IPS-NIHi11 (cell line): ENCODE results near the gene RFX8.
"Not testable (repeated sequence)": the region's sequence is repeated elsewhere in the genome, so short reads cannot be mapped to it uniquely, and the experiment has no call there.

Experiments
- DNase-seq: peaks from one replicate; pipeline ENCODE4 v3.0.0; 2012; ENCODE audit warnings: mixed read lengths, low spot score

RFX8 gene

GRCh38 chr2:101486258-101486701 is 11.4 kb upstream of the RFX8 start:
- DNase-seq, result no peak

- DNase-seq, result no peak
Observed at GRCh38 chr2:101485856-101486255, 10.9 kb upstream of the RFX8 start.

GRCh38 chr2:101480764-101481163 is 5.9 kb upstream of the RFX8 start:
- no peak for DNase-seq

- DNase-seq, result no peak
Observed at GRCh38 chr2:101479810-101480209, 4.9 kb upstream of the RFX8 start.

GRCh38 chr2:101479328-101479727 is 4.4 kb upstream of the RFX8 start:
- peak; percentile 37 for DNase-seq

- DNase-seq, result no peak
Observed at GRCh38 chr2:101478181-101479001, 3.5 kb upstream of the RFX8 start.

GRCh38 chr2:101477556-101477955 is 2.6 kb upstream of the RFX8 start:
- no peak for DNase-seq

DNA sequence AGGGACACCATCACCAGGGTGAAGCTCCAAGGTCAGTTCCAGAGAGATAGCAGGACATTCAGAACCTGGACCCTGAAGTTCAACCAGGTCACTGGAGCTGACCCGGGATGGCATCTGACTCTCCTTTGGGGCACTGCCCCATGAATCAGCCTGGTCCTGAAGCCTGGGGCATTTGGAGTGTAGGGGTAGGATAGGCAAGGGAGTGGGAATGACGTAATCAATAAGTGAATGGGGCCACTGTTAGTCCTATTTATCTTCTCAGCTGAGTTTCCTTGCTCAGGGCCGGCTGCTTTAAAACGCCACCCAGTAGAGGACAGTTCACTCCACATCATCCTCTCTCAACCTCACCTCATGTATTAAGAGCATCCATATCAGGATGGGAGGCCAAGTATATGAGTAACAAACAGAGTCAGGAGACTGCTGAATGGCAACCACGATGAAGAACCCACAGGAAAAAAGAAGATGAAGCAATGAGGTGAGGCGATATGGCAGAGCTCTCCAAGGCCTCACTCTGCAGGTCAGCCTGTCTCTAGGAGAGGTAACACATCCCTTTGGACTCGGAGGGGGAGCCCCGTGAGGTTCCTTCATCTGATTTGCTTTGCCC is 1.8 kb upstream of the RFX8 start:
- no peak for DNase-seq

GRCh38 chr2:101473911-101474701 is 806 bp downstream of the RFX8 start:
- DNase-seq, result peak; percentile 81

DNA sequence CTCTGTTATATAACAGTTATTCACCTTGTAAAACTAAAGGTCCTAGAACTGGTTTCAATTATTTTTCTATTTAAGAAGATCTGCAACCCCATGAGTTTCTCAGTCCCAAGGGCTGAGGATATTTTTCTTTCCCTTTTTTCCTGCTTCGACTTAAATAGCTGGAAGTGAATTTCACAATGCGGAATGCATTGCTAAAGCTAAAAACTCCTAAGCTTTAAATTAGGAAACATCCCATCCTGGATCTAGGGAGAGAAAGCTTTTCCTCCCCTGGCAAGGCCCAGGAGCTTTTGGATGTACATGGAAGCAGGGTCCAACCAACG is 1.4 kb downstream of the RFX8 start:
- no peak for DNase-seq

GRCh38 chr2:101469863-101470262 is 5.0 kb downstream of the RFX8 start:
- DNase-seq, result no peak

GRCh38 chr2:101467306-101467705 is 7.6 kb downstream of the RFX8 start:
- DNase-seq, result peak; percentile 24

DNA sequence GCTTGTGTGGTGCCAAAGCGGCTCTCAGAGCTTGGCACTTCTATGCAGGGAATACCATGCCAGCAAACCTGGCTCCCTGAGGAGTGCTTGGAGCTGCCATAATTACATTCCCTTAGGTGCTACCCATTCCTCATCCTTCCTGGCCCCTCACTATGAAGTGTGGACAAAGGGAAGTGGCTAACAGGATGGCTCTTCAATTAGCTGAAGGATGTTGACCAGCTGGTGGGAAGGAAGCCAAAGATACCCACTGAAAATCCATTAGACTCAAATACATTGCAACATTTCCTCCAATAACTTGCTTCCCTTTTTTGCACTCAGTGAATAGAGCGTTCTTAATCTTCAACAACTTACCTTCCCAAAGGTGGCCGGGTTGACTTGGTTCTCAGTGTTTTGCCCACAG is 8.5 kb downstream of the RFX8 start:
- no peak for DNase-seq

DNA sequence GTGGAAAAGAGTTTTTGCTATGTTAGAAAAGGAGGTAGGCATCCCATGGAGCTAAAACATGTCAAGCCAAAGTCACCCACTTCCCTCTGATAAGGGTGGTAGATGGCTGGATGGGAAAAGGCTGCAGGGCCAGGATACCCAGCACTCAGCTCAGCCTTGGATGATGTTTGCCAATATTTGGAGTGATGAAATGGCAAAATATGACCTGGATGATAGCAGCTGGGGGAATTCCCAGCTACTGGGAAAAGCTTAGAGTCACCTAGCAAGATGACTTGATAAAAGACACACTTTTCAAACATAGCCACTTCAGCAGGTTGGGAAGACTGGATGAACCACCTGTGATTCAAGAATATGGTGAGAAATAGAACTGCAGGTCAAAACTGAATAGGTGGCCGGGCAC is 10.1 kb downstream of the RFX8 start:
- DNase-seq, result no peak

DNA sequence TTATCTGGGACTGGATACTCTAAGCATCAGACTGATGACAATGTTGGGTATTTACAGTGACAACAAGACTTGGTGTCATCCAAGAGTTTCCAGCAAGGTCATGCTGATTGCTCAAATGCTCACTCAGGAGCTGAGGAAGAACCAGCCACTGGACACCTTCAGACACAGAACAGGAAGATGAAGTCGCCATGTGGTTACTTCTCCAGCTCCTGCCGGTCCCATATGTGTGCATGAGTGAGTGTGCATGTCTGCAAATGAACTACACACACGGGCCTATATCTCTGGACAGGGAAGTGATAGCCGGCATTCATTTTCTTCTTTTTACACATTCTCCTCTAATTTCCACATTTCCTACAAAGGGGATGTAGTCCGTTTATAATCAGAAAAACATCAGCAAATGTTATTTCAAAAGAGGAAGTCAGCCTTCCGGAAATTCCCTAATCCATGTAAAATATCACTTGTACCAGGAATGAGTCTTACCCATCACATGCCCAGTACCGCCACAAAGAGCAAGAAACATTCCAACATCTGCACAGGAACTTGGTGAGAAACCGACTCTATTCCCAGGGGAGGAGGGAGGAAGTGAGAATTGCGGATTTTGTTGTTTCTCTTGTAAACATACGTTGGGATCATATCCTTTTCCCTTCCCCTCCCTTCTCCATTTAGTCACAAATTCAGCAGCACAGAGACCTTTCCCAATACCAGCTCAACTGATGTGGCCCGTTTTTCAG is 10.8 kb downstream of the RFX8 start:
- DNase-seq, result no peak

GRCh38 chr2:101463421-101463820 is 11.5 kb downstream of the RFX8 start:
- no peak for DNase-seq

DNA sequence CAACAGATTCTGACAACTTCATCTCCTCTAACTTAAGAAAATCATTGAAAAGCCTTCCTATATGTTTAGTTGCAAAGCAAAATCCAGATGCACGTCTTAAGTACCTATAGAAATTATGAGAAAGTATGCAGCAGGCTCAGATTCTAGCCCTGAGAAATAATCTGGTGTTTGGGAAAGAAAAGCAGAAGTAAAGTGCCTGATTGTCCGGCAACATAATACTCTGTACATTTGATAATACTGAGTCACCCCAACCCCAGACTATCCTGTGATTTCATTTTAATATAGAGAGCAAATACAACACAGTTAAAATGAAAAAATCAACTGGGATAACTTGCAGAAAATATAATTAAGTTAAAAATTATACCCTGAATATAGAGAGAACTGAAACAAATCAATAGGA is 13.5 kb downstream of the RFX8 start:
- DNase-seq, result no peak

DNA sequence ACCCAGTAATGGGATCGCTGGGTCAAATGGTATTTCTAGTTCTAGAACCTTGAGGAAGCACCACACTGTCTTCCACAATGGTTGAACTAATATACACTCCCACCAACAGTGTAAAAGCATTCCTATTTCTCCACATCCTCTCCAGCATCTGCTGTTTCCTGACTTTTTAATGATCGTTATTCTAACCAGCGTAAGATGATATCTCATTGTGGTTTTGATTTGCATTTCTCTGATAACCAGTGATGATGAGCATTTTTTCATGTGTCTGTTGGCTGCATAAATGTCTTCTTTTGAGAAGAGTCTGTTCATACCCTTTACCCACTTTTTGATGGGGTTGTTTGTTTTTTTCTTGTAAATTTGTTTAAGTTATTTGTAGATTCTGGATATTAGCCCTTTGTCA is 20.5 kb downstream of the RFX8 start:
- not testable (repeated sequence) for DNase-seq

GRCh38 chr2:101450965-101451364 is 23.9 kb downstream of the RFX8 start:
- no peak for DNase-seq

DNA sequence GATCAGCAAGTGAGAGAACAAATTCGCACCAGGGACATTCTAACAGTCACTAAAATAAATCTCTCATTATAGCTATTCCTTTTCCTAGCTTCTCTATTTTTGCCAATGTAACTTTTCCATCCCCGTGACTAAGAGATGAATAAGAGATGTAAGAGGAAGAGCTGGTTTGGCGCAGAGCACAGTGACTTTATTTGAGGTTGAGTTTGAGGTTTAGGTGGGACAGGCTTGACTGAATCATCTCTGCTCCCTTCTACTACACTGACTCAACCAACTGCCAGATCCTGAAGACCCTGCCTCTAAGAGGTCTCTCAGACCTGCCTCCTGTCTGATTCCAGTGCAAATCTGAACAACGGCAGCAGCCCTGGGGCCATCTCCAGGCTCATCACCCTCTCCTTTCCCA is 28.0 kb downstream of the RFX8 start:
- no peak for DNase-seq

GRCh38 chr2:101442667-101443061 is 32.2 kb downstream of the RFX8 start:
- DNase-seq, result peak; percentile 53

GRCh38 chr2:101442042-101442666 is 32.8 kb downstream of the RFX8 start:
- no peak for DNase-seq
